NCI-H187 (cell line): Measurements from ENCODE around the gene LRRC32.
"Not testable (repeated sequence)": the region's sequence is repeated elsewhere in the genome, so short reads cannot be mapped to it uniquely, and the experiment has no call there.

Source experiments
- DNase-seq, 2 experiments: peaks; one replicate each; lab custom pipeline; 2025; lab: John Stamatoyannopoulos, UW

The LRRC32 gene

DNA sequence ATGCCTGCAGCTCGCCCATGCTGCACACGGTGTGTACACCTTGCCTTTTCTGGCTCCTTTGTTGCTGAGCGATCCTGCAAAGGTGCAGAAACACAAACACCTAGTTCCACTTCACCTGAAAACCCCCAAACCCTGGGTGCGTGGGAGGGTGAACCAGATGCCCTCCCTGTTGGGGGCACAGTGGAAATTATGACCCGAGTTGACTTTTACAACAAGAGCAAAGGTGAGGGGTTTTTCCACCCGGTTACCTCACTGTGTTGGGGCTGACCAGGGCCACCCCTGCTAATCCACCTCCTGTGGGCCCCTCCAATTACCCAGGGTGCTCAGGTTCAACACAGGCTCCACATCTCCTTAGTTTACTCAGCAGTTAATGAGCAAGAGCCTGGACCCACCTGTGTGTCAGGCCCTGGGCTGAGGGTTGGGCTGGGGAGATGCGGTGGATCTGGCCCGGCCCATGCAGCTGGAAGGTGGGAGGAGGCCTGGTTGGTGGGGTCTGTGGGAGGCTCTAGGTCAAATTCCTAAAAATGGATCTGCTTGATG, 42.1 kb downstream of the LRRC32 start:
- no peak for DNase-seq

DNA sequence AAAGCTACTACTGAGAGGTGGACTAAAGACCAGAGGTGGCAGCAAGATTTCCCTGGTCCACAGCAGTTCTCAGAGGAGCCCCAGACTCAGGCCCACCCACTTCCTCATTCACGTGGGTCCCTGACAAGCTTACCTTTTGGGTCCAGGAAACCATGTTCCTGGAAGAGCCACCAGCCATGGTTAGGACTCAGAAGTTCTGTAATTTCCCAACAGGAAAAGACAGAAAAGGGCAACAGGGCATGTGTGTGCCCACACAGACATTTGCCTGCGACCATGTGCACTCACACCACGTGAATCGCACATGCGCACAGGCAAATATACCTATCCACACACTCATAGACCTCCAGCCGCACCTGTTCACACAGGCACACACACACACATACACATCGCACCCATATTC, 42.9 kb downstream of the LRRC32 start:
- no peak for DNase-seq

DNA sequence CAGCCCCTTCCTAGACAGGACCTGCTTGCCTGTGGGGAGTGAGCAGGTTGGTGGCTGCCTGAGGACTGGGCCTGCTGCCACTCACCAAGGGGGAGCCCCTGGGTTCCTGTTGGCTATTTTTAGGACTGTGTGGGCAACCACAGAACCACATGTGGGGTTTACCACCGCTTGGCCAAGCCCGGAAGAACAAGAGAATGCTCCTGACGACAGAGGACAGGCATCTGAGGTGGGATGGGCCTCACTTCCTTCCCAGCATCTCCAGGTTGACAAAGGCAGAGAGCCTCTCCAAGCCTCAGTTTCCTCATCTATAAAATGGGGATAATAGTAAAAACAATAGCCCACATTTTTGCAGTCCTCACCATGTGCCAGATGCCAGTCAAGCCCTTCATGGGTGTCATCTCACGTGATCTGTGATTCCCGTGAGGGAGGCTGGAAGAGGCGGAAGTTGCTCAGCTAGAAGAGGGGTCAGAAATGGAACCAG, 43.6 kb downstream of the LRRC32 start:
- DNase-seq = no peak

DNA sequence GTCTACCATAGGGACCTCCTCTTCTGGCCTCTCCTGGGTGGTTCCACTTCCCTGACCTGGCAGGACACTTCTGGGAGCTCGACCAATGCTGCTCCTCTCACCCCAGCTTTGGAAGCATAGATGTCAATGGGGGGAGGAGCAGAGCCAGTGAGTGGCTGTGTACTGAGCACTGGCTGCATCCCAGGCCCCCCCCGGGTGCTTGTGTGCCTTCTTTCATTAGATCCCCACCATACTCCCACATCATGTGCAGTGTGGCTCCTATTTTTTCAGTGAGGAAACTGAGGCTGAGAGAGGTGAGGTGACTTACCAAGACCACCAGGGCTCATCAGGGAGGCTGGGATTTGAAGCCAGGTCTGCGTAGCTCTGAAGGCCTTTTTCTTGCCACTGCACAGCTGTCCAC, 44.3 kb downstream of the LRRC32 start:
- DNase-seq = no peak

DNA sequence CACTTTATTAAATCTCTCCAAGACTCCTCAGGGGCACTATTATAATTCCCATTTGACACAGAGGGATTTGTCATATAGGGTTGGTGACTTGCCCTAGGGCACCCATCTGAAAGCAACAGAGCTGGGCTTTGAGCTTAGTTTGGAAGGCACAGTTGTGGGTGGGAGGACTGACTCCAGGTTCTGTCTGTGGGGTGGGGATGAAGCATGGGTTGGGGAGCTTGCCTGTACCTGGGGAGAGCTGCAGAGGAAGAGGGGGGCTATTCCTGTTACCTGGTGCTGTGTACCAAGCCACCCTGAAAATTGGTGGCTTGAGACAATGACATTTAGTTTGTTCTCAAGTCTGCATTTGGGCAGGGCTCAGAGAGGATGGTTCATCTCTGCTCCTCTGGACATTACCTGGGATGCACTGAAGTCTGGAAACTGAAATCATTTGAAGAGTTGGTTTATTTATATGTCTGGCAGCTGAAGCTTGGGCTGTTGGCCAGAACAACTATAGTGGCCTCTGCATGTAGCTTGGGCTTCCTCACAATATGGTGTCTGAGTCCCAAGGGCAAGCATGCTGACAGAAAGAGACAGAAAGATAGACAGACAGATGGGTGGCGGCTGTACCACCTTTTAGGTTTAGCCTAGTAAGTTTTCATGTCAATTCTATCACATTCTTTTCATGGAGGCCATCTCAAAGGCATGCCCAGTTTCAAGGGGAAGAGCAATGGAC, 44.9 kb downstream of the LRRC32 start:
- no peak for DNase-seq

DNA sequence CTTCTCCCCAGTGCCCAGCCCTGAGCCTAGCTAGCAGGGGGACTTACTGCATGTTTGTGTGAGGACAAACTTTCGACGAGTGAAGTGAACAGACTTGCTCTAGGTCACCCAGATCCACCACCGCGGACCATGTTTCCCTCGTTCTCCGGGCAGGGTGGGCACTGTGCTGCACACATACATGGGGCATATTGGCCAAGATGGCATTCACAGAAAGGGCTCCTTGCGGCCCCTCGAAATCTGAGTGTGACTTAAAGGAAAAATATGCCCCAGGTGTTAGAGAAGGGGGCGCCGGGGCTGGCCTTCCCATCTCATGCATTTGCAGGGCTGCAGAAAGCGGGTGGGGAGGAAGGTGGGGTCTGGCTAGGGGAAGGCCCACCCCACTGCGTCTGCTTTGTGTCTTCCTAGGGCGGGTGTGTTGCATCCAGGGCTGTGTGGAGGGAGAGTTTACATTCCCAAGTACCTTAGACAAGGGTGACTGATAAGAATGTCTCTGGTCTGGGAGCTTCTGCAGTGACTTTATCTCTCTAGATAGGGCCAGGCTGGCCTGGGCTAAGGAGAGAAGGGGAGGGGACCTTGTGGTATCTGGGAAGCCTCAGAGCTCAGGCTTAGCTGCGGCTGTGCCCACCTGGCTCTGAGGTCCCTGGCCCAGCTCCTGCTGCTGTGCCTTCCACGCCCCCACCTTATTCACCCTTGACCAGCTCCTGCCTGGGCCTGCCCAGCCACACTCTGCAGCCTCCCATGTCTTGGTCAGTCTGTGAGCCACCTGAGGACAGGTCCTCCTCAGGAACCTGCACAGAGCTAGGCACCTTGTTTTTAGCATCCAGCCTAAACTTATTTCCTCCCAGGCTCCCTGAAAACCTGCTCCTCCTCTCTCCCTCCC, 45.8 kb downstream of the LRRC32 start:
- no peak for DNase-seq

DNA sequence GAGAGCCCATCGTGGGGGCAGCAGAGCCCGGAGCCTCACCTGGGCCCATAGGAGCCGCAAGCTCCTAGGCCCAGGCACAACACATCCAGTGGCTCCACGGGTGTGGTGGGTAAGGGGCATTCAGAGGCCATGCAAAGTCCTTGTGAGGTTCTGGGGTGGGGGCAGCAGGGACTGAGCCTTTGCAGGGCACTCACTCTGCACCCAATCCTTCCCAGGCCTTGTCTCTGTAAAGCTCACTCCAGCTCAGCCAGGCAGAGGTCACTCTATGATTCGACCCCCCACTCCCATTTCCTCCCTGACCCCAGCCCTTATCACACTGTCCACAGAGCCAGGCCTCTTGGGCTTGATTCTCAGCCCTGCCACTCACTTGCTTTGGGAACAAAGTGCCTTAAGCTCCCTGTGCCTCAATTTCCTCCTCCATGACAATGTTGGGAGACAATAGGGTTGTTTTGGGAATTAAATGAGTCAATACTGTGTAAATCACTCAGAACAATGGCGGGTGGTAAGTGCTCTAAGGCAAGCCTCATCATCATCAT, 46.6 kb downstream of the LRRC32 start:
- no peak for DNase-seq

DNA sequence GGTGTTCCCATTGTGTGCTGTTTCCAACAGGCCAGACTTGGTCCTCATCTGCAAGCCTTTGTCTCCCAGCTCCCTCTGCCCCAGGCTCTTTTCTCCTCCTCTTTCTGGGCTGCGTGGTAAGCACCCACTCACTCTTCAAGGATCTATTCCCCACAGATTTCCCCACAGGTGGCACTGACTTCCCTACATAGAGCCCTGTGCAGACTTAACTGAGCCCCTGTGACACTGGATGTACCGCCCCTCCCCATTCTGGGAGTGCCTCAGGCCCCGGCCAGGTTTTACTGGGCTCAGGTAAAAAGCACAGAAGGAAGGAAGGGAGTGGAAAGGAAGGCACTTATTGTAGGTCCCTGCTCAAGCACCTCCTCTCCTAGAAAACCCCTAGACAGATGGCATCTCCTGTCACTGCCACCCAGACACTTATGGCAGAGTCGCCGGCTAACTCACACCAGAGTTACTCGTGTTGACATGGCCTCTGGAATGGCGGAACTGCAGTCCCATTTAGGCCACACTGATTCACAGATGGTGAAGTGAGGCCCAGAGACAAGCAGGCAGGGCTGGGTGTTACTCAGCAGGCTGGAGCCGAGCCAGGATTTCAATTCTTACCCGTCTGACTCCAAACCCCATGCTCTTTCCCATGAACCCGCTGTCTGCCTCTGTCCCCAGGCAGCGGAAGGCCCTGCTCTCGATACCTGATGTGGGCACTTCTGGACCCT, 47.2 kb downstream of the LRRC32 start:
- peak in 1 of 2 experiments; percentile 19 for DNase-seq

DNA sequence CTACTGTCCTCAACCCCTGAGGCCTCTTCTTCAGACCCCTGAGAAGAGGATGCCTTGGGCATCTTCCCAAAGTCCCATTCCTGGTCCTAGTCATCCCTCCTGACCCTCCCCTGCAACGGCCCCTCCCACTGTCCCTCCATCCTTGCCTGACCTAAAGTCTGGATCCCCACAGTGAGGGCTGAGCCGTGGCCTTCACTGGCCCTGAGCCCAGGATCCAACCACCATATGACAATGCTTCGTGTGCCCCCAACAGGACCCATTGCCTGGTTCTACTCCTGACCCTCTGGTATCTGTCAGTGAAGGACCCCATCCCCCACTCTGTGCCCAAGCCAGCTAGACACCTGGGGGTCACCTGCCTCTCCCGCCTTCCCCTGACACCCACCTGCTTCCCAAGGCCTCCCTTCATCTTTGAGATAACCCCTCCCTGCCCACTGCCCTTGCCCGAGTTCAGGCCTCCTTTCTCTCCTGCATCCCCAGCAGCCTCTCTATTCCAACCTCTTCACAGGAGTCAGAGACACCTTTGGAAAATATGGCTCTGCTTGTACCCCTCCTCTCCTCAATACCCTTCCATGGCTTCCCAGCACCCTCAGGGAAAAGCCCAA, 48.0 kb downstream of the LRRC32 start:
- DNase-seq = no peak

DNA sequence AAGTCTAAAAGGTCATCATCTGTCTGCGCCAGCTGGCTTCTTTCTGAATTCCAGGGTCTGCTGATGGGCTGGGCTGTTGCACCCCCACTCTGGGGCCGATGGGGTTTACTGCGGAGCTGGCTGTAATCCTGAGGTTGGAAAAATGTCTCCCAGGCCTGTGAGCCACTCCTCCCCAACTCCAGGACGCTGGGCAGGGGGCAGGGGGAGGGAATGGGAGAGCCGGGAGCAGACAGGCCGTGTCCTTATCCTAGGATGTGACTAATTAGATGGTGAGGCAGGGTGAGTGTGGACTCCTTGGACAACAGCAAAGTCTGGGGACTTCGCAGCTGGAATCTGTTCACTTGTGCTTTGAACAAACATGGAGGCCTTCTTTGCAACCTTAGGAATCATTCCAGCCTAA, 48.7 kb downstream of the LRRC32 start:
- no peak for DNase-seq

DNA sequence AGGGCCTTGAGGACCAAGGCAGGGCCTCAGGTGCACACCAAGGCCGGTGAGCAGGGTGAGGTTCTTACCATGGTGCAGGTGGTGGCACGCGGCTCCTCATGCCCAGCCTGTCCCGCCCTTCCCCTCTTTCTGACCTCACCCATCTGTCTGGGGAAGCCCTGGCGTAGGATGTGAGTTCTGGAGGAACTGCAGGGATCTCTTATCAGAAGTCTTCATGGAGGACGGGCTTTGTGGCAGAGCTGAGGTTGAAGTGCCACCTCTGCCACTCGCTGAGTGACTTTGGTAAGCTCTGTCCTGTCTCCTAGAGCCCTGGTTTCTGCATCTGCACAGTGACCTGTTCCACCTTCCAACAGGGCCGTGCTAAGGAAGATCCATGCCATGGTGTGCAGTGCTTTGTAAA, 49.1 kb downstream of the LRRC32 start:
- DNase-seq = no peak

DNA sequence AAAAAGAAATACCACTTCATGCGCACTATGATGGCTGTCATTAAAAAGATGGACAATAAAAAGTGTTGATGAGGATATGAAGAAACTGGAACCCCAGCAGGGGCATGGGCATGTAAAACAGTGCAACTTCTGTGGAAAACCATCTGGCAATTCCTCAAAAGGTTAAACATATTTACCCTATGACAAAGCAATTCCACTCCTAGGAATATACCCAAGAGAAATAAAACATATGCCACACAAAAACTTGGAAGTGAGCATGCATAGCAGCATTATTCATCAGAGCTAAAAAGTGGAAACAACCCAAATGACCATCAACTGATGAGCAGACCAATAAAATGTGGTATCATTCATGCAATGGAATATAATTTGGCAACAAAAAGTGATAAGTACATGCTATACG, 50.1 kb downstream of the LRRC32 start:
- DNase-seq = no peak

DNA sequence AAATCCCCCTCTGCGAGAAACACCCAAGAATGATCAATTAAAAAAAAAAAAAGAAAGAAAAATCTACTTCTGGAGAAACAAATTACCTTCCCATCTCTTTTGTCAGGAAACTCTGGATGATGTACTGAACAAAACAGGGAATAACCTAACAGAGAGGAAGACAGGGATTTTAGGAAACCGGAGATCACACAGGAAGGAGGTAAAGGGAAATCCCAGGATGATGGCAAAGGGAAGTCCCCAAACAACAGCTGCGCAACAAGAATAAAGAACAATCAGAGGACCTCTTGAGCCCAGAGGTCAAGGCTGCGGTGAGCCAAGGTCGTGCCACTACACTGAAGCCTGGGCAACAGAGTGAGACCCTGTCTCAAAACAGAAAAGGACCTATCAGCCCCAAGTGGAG, 50.7 kb downstream of the LRRC32 start:
- DNase-seq = not testable (repeated sequence)

DNA sequence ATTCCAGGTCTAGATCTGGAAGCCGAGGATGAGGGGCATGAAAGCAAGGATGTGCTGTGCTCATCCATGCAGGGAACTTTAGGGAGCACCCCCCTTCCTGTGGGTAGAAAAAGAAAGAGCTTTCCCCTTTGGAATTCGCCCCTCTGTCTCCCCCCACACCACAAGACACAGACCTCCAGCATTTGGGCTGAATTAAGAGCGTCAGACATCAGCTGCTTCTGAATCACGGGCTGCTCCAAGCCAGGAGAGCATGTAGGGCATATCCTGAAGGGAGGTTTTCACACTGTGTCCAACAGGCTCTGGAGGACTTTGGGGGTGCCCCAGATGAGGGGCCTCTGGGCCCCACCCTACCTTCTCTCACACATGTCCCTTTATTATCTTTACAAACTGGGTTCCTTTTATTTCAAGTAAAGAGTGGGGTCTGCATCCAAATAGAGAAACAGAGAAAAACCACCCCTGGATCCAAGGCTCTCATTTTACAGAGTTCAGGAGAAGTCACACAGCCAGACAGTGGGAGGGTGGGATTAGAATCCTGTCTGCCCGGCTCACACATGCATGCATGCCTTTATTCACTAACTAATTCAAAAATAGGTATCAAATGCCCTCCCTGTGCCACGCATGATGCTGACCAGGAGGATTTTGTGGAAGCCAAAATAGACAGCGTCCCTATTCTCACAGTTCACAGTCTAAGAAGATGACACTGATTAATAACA, 52.8 kb downstream of the LRRC32 start:
- DNase-seq = no peak

DNA sequence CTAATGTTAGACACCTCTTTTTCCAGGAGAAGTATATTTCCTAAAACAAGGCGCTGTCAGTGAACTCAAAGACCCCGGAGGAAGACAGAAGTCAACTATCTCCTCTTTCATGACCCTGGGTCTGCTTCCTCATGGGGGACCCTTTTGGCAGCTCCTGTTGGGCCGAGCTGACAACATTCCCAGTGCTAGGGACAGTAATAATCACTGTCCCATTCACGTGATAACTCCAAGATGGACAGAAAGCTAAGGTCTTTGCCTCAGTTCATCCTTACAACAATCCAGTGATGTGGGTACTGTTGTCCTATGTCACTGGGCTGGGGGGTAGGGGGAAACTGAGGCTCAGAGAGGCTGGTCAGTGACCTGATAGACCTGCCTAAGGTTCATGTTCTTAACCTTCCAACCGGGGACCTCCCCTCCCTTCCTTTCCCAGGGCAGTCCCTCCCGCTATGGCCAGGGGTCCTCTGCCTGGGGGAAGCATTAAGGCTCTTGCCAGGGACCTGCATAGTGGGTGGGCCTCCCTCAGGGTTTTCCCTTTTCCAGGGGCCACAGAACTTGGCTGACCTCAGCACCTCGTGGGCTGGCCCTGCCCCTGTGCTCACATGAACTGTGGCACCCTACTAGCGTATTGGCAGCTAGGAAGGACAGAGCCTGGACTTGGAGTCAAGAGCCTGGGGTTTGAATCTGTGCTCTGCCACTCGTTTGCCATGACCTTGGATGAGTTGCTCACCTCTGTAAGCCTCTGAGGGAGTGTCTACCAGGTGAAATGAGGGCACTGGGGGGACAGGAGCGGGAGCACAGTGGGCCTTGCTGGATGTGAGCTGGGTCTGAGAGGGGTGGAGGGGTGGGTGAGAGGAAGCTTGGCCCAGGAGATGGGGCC, 53.6 kb downstream of the LRRC32 start:
- DNase-seq = no peak

DNA sequence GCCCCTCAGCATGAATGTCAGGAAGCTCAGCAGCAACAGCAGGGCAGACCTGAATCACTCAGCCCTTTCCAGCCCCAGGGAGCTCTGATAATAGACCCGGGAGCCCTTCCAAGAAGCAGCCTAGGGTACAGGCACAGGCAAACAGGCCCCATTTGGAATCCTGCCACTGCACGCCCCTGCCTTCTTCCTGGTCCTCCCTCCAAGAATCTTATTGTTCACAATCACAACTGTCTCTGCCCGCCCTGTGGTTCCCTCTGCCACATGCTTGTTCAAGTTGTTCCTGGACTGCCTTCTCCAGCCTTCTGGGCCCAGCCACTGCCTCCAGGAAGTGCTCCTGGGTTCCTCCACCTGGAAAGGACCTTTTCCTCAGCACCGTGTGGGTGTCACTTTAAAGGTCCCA, 54.6 kb downstream of the LRRC32 start:
- no peak for DNase-seq

DNA sequence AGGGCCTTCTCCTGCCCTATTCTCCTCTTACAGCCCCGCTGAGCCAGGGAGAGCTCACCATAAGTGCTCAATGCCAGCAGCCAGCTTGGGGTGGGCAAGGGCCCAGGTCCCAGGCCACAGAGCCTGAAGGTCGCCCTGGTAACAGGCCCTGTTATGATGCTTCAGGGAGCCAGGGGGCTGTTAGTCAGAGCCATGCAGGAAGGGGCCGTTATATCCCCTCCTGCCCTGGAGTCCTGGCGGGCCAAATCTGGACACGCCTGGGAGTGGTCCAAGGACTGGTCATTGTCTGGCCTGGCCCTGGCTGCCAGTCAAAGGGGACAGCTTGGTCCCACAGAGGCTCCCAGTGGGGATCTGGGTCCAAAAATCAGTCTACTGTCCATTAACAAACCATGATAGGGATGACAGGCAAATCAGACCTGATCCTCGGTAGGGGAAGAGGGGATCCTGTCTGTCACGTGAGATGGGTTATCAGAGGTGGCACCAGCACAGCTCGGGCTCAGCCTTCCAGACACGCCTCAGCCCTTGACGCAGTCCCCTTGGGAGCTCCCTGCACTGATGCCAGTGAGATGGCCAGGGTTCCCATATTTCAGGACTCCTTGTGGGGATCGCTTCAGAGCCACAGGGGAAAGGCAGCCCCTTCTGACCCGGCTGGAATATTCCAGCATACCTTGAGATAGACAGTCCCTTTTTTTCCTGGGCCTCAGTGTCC, 55.9 kb downstream of the LRRC32 start:
- DNase-seq = no peak

DNA sequence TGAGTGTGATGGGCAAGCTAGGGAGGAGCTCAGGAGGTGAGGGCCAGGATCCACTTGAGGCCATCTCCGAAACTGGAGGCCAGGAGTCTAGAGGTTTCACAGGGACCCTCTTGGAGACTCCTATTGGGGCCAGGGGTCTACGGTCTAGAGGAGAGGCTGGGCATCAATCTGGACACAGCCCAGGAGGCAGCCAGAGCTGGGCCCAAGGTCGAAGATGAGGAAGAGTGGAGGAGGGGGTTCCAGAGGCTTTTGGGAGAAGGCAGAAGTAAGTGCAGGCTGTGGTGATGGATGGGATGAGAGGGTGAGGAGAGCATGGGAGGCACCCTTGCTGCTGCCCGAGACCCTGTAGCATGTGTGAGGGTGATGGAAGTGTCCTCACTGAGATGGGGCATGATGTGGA, 56.6 kb downstream of the LRRC32 start:
- DNase-seq = no peak

DNA sequence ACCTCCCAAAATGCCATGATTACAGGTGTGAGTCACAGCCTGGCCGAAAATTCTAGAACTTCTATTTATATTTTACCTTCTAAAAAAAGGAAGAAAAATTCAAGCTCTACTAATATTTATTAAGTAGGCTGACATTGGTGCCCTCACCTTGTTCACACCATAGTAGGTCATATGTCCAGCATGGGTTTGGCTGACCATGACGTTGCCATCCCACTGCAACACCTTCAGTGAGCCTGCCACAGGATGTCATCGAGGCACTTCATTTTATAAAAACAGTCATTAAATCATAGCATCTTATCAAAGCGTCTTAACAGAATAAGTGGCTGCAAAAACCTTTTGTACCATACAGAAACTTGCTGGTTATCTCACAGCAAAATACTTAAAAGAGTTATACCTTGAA, 58.3 kb downstream of the LRRC32 start:
- DNase-seq = no peak
